Activated naive CD4-positive, alpha-beta T cell treated with anti-CD3 and anti-CD28 coated beads for 36 hours (primary cell): ENCODE data around the gene GRIK3. TPM values are rescaled to one million over a fixed set of nuclear protein-coding genes. Genes with fewer than 3 reads are reported as not detected.

ENCODE experiments used
- CTCF ChIA-PET: fragments of 350-600 bp; sonication (Branson Sonifier 250); formaldehyde crosslinking; loops from one replicate; lab custom pipeline; 2021; ENCODE audit warnings: antibody characterized with exemption; lab: Charles Lee
- DNase-seq: peaks from one replicate; pipeline ENCODE4 v3.0.0-alpha.2; 2020
- H3K27ac Mint-ChIP-seq: one replicate; pipeline ENCODE4 v1.8.0; 2021; ENCODE audit warnings: mild to moderate bottlenecking, mixed read lengths
- H3K27me3 Mint-ChIP-seq: one replicate; pipeline ENCODE4 v1.8.0; 2021; ENCODE audit warnings: low read depth, mixed read lengths
- H3K36me3 Mint-ChIP-seq: one replicate; pipeline ENCODE4 v1.8.0; 2021; ENCODE audit warnings: low read depth, mixed read lengths
- H3K4me1 Mint-ChIP-seq: one replicate; pipeline ENCODE4 v1.8.0; 2021; ENCODE audit warnings: low read depth, mixed read lengths
- H3K4me3 Mint-ChIP-seq: one replicate; pipeline ENCODE4 v1.8.0; 2021; ENCODE audit warnings: mild to moderate bottlenecking, moderate library complexity, mixed read lengths
- H3K9me3 Mint-ChIP-seq: one replicate; pipeline ENCODE4 v1.8.0; 2021; ENCODE audit warnings: mixed read lengths
- intact Hi-C: fragments of 100-400 bp; cut with micrococcal nuclease; formaldehyde crosslinking; loops from one replicate; pipeline ENCODE4 v1.15.1; 2023
- total RNA-seq, 2 experiments: library from RNA; stranded (reverse); gene quantifications; one replicate each; pipeline ENCODE4 v1.2.3, GENCODE V29; 2021

The GRIK3 gene
- total RNA-seq, 2 experiments from 2014 or later, result not detected

DNA sequence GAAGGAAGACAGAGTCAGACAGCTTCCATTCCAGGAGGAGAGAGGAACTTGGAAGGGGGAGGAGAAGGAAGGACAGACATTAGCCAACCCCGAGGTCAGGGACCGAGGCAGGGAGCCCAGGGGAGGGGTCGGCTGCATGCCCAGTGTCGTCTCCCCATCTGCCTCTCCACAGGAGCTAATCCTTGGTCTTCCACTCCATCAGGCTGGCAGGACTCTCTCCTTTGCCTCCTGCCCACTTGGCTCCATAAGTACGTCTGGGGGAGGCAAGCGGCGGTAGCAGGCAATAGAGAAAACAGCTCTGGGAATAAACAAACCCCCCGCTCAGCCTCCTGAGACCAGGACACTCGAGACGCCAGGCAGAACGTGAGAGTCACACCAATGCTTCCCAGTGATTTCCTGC is 71.3 kb downstream of the GRIK3 start:
- no peaks in the 10 kb centered on the region for H3K9me3 Mint-ChIP-seq
- peaks cover 2% of the 10 kb centered on the region for H3K27me3 Mint-ChIP-seq
- CTCF ChIA-PET, result no interaction called here
- H3K36me3 Mint-ChIP-seq, result no peaks in the 10 kb centered on the region
- no peak for DNase-seq
- no peak overlapping the region for H3K27ac Mint-ChIP-seq
- intact Hi-C loops, result no loop called here
- H3K4me1 Mint-ChIP-seq, result no peaks in the 10 kb centered on the region
- H3K4me3 Mint-ChIP-seq, result no peak overlapping the region

DNA sequence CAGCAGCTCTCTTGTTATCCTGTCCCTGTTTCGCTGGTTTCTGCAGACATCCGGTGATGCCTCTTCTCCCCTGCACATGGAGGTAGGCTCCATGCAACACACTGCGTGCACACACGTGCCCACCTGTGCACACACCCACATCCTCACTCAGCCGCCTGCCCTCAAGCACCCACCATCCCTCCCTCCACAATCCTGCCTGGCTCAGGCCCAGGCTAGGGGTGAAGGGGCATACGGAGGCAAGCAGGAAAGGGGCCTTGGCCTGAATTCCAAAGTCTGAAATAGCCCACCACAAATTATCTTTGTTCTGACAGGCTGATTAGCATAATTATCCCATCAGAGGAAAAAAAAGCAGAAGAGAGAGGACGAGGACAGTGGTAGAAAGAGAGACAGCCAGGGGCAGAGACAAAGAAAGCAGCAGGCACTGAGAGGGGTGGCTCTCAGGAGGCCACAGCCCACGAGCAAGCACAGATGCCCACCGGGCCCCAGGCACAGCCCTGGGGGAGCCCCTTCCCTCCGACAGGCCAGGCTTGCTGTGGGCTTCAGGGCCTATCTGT is 73.2 kb downstream of the GRIK3 start:
- Mint-ChIP-seq H3K4me1 (no peaks in the 10 kb centered on the region), H3K27me3 (peaks cover 2% of the 10 kb centered on the region), H3K27ac (no peak overlapping the region), H3K9me3 (no peaks in the 10 kb centered on the region), H3K4me3 (no peak overlapping the region), H3K36me3 (no peaks in the 10 kb centered on the region)
- no peak for DNase-seq
- CTCF ChIA-PET, result no interaction called here
- intact Hi-C loops, result no loop called here

DNA sequence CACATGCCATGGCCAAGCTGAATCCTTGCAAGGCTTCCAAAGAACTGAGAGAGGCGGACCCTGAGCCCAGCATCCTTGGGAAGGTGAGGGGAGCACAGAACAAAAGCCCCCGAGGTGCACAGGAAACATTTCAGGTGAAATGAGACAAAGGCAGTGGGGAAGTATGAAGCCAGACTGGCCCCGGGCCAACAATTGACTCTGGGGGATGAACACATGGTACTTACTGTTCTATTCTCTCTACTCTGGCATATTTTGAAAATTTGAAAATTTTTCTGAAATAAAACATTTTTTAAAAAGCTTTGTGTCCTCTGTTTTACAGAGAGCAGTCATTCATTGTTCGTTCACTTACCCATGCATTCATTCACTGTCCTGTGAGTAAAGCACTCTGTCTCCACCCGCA is 77.7 kb downstream of the GRIK3 start:
- no peak for DNase-seq
- Mint-ChIP-seq H3K4me1 (no peaks in the 10 kb centered on the region), H3K4me3 (no peak overlapping the region), H3K36me3 (no peaks in the 10 kb centered on the region), H3K27ac (no peak overlapping the region), H3K27me3 (peaks cover 8% of the 10 kb centered on the region), H3K9me3 (no peaks in the 10 kb centered on the region)
- CTCF ChIA-PET, result no interaction called here
- intact Hi-C loops, result no loop called here

DNA sequence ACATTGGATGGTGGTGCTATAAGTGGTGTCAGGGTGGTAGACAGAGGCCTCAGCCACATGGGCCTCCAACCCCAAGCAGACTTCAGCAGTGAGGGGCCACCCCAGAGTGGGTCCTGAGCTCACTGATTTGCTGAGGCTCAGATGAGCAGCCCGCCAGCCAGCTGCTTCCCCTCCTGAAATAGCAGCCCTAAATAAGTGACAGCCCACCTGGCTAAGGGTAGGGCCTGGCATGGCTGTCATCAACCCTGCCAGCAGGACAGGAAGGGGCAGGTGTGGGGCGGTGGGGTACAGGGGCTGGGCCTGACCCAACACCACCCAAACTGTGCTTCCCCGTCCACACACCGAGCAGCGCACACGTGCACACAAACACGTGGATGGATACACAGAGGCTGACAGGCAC is 79.3 kb downstream of the GRIK3 start:
- no peak for DNase-seq
- CTCF ChIA-PET, result no interaction called here
- no peaks in the 10 kb centered on the region for H3K9me3 Mint-ChIP-seq
- H3K27ac Mint-ChIP-seq, result no peak overlapping the region
- no peak overlapping the region for H3K4me3 Mint-ChIP-seq
- H3K4me1 Mint-ChIP-seq, result no peaks in the 10 kb centered on the region
- H3K36me3 Mint-ChIP-seq, result no peaks in the 10 kb centered on the region
- intact Hi-C loops, result no loop called here
- H3K27me3 Mint-ChIP-seq, result peaks cover 9% of the 10 kb centered on the region

DNA sequence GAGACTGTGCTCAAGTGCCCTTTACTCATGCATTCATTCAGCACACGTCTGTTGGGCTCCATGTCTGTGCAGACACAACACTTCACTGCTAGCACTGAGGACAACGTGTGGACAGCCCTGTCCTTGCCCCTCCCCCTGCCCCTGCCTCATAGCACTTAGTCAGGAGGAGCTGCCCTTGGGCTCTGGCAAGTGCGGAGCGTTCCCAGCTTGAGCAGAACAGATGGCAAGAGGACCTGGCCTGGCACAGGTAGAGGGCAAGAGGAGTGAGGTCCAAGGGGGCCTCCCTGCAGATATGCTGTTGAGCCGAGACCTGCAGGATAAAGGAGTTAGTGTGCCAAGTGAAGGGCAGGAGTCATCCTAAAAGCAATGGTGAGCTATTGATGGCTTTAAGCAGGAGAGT is 81.3 kb downstream of the GRIK3 start:
- peaks cover 9% of the 10 kb centered on the region for H3K27me3 Mint-ChIP-seq

DNA sequence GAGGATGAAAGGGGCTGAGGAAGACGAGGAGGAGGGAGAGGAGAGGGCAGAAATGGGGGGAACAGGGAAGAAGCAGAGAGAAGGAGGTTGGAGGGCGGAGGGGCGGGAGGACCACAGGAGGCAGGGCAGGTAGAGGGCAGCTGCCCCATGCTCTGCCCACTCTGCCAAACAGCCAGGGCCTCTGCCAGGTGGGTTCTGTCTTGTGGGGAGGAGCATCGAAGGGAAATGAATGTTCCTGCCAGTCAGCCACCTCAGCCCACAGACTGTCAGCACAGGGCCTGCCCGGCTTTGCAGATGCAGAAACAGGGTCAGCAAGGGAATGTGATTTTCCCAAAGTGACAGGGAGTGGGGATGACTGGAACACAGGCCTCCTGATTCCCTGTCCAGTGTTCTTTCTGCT is 82.6 kb downstream of the GRIK3 start:
- Mint-ChIP-seq H3K4me1 (no peaks in the 10 kb centered on the region), H3K9me3 (no peaks in the 10 kb centered on the region), H3K4me3 (no peak overlapping the region), H3K27ac (no peak overlapping the region), H3K27me3 (peaks cover 13% of the 10 kb centered on the region), H3K36me3 (no peaks in the 10 kb centered on the region)
- DNase-seq, result no peak
- CTCF ChIA-PET, result no interaction called here
- intact Hi-C loops, result no loop called here

More for the DNA sequence above, 81.3 kb downstream of the GRIK3 start:
- intact Hi-C loops, result no loop called here
- H3K36me3 Mint-ChIP-seq, result no peaks in the 10 kb centered on the region
- CTCF ChIA-PET, result interaction anchor here (1.0 kb wide), 1 partner anchor 13 kb away, joined by 3 read pairs; no protein-coding TSS in a partner anchor
- no peak overlapping the region for H3K4me3 Mint-ChIP-seq
- no peak overlapping the region for H3K27ac Mint-ChIP-seq
- no peak for DNase-seq
- no peaks in the 10 kb centered on the region for H3K4me1 Mint-ChIP-seq
- no peaks in the 10 kb centered on the region for H3K9me3 Mint-ChIP-seq

DNA sequence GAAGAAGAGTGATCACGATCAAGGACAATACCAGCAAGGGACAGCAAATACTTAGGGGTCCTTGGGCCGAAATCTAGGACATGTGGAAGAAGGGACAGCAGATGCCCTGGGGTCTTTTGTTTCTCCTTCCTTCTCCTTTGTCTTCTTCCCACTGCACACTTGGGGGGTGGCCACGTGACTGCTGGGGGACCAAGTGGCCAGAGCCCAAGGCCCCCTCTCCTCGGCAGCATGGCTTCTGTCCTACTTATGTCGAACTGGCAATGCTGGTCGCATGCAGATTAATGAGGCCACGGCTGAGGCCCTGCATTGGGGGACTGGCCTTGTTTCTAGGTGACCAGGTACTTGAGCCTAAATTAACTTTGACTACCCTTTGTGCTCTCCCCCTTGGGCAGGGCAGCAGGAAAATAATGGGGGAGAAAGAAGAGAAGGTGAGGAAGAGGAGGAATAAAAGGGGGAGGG is 83.0 kb downstream of the GRIK3 start:
- DNase-seq, result no peak
- CTCF ChIA-PET, result no interaction called here
- Mint-ChIP-seq H3K36me3 (no peaks in the 10 kb centered on the region), H3K27ac (no peak overlapping the region), H3K27me3 (peaks cover 13% of the 10 kb centered on the region), H3K4me1 (no peaks in the 10 kb centered on the region), H3K4me3 (no peak overlapping the region), H3K9me3 (no peaks in the 10 kb centered on the region)
- intact Hi-C loops, result no loop called here

DNA sequence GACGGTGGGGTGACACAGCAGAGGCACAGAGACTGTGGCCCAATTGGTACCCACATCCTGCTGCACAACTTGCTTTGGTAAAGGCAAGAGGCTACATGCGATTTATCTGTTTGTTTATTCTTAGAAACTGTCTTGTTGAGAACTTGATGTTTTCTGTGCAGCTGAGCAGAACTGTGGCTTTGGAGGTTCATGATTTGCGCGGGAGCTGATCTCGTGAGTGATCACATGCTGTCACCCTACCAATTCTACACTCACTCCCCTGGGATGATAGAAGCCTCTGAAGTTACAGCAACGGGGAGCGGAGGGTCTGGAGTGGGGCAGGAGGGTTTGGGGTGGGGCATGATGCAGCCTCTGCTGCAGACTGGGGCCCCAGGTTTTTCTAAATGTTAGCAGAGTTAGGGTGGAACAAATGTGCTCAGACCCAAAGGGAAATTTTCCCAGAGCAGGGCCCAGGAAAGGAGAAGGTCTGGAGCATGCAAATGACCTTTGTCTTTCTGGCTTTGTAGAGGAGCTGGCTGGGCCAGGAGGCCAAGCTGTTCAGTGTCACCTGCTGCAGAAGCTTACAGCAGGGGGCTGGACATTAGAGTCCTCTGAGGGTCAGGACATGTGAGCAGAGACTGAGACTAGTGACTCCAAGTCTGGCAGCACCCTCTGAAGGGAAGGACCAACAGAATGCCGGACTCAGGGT is 83.6 kb downstream of the GRIK3 start:
- CTCF ChIA-PET, result no interaction called here
- H3K4me3 Mint-ChIP-seq, result no peak overlapping the region

DNA sequence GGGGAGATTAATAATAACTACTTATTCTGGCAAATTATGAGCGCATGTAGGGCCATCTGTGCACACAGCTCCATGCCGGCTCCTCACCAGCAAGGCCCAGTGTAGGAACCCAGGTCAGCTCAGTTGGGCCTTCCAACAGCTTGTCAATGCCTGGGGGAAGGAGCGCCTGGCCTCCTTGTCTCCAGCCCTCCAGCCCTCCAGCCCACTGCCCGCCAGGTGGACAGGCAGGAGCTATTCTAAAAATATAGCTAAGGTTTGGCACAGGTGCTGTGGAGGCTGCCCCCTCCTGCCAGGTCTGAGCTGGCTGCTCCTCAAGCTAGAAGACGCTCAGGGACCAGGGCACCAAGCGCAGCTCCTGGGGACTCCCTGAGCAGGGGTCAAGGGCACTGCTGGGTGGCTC is 85.7 kb downstream of the GRIK3 start:
- no peak for DNase-seq
- Mint-ChIP-seq H3K27me3 (peaks cover 10% of the 10 kb centered on the region), H3K36me3 (no peaks in the 10 kb centered on the region), H3K4me1 (no peaks in the 10 kb centered on the region), H3K9me3 (no peaks in the 10 kb centered on the region), H3K27ac (no peak overlapping the region), H3K4me3 (no peak overlapping the region)
- intact Hi-C loops, result no loop called here
- CTCF ChIA-PET, result no interaction called here

More for the DNA sequence above, 83.6 kb downstream of the GRIK3 start:
- intact Hi-C loops, result no loop called here
- H3K27ac Mint-ChIP-seq, result no peak overlapping the region
- DNase-seq, result no peak
- H3K9me3 Mint-ChIP-seq, result no peaks in the 10 kb centered on the region
- no peaks in the 10 kb centered on the region for H3K36me3 Mint-ChIP-seq
- no peaks in the 10 kb centered on the region for H3K4me1 Mint-ChIP-seq
- peaks cover 13% of the 10 kb centered on the region for H3K27me3 Mint-ChIP-seq

DNA sequence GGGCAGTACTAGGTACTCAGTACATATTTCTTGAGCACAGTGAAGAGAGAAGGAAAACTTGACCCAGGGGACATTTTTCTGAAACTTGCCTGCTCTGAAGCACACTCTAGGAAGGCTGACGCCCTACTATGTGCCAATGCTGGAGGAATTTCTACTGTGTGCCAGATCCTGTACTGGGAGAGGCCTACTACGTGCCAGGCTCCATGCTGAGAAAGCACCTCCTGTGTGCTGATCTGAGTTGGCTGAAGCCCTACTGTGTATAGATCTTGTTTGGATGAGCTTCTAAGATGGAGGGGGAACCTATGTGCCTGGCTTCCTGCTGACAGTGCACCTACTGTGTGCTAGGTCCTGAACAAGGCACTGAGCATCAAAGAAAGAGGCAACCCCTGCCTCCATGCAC is 86.2 kb downstream of the GRIK3 start:
- intact Hi-C loops, result no loop called here
- no peak for DNase-seq
- H3K27ac Mint-ChIP-seq, result no peak overlapping the region
- H3K27me3 Mint-ChIP-seq, result peaks cover 10% of the 10 kb centered on the region
- H3K9me3 Mint-ChIP-seq, result no peaks in the 10 kb centered on the region
- H3K36me3 Mint-ChIP-seq, result no peaks in the 10 kb centered on the region
- no peak overlapping the region for H3K4me3 Mint-ChIP-seq
- CTCF ChIA-PET, result no interaction called here
- H3K4me1 Mint-ChIP-seq, result no peaks in the 10 kb centered on the region

DNA sequence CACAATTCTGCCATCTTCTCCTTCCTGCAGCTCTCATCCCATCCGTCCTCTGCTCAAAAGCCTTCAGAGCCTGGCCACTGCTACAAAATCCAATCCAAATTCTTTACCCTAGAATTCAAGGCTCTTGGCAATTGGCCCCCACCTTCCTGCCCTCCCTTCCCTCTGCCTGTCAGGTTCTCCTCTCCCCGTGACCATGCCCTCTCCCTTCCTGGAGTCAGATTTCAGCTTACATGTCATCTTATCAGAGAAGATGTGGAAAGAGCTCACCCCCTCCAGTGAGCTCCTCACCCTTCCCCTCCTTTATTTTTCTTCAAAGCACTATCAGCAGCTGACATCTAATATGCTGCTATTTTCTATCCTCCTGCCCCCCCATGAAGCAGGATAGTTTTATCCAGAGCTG is 86.9 kb downstream of the GRIK3 start:
- intact Hi-C loops, result no loop called here
- Mint-ChIP-seq H3K4me3 (no peak overlapping the region), H3K27ac (no peak overlapping the region), H3K4me1 (no peaks in the 10 kb centered on the region), H3K36me3 (no peaks in the 10 kb centered on the region), H3K9me3 (no peaks in the 10 kb centered on the region), H3K27me3 (peaks cover 7% of the 10 kb centered on the region)
- CTCF ChIA-PET, result no interaction called here
- no peak for DNase-seq

DNA sequence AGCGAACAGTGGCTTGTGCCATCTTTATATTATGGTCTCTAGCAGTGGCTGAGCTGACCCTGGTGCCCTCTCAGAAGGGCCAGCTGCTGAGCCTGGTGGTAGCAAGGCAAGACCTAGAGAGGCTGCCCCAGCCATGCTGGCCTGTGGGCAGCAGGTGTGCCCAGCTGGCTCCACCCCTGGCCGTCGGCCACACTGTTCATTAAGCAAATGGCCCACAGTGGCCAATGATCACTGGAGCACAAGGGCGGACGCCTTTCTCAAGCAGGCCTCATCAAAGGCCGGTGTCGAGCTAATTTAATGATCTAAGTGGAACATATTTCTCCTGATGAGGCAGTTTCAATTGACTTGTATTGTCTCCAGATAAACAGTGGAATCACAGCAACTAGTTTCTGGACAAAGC is 89.4 kb downstream of the GRIK3 start:
- no peak for DNase-seq
- CTCF ChIA-PET, result no interaction called here
- Mint-ChIP-seq H3K27me3 (peaks cover 9% of the 10 kb centered on the region), H3K27ac (no peak overlapping the region), H3K9me3 (no peaks in the 10 kb centered on the region), H3K4me1 (no peaks in the 10 kb centered on the region), H3K36me3 (no peaks in the 10 kb centered on the region), H3K4me3 (no peak overlapping the region)
- intact Hi-C loops, result no loop called here

DNA sequence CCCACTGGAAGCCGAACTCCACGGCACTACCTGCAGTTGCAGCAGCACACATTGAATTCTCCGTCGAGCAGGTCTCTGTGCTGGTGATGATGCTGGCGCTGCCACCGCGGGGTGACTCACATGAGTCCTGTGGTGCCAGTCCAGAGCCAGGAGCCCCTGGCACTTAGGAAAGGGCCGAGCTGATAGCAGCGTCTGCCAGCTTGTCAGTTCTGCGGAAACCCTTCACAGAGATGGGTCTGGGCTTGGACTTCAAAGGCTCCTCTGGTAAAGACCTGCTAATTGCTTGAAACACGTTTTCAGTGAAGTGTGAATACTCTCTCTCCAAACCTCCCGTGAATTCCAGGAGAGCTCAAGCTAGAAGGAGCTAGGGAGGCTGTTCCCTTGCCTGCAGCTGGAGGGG is 92.2 kb downstream of the GRIK3 start:
- Mint-ChIP-seq H3K36me3 (no peaks in the 10 kb centered on the region), H3K27ac (no peak overlapping the region), H3K4me3 (no peak overlapping the region), H3K27me3 (peaks cover 9% of the 10 kb centered on the region), H3K9me3 (no peaks in the 10 kb centered on the region), H3K4me1 (no peaks in the 10 kb centered on the region)
- CTCF ChIA-PET, result no interaction called here
- intact Hi-C loops, result no loop called here
- no peak for DNase-seq
